ENCODE results near the gene MAN1A2.

The MAN1A2 gene

DNA sequence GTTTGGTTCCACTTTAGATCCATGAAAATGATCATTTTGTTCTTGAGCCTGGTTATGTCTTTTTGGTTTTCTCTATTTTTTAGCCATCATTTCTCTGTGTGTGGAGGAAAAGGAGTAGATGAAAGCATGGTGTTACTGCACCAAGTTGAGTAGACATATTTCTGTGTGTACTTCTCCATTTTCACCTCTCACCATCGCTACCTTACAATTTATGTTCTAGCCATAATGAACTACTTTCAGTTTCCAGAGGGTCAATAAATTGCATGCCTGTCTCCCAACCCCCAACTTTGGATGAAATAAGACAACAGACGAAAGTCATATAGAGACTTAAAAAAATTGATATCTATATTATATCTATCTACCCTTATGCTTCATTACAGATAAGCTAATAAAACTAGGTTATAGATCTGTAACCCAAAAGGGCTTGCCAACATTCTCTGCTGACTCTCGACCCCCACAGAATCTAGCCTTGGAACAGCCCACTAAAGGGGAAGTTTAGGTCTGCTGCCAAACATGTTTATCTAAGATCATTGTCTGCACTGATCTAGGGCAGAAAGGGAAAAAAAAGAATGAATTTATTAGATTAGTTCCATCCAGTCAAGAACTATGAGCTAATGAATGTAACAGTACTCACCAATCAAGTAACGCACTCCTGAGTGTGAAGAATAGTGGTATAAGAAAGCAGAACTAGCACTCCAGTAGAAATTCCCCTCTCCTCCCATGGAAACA lies 7.5 kb upstream of the MAN1A2 start:
- DNase-seq (ENCODE audit: low read depth): no peak

DNA sequence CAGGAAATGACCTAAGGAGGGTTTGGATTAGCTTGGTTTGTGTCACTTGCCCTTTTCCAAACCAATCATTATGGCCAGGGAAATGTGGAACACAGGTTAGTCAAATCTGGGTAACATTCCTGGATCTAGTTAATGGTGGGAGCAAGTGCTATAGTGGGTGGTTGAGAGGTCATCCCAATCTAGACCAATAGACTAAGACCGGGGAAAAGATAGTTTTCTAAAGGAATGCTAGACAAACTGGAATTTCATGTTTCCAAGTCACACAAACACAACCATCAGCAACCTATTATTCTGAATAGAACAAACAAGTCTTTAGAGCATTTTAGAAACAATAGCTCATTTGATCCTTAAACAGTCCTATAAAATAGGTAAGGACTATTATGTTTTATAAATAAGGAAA lies 4.3 kb upstream of the MAN1A2 start:
- DNase-seq (ENCODE audit: low read depth): no peak

DNA sequence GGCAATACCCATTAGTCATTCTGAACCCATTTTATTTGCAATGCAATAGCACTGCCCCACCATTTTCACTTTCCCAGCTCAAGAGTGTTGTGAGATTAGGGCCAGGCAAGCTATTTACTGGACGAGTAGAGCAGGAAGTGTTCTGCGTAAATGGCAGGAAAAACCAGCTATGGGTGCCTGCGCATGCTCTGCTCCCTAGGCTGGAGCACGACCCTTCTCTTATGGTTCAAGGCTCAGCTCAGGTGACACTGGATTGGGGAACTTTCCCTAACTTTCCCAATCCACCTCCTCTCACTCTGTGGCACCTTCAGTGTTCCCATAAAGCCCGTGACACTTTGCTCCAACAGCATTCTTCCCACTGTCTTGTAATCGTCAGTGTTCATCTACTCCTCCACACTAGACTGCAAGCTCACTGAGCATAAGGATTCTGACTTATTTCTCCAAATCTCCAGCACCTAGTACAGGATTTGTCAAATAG lies 3.6 kb upstream of the MAN1A2 start:
- no peak for DNase-seq (ENCODE audit: low read depth)

DNA sequence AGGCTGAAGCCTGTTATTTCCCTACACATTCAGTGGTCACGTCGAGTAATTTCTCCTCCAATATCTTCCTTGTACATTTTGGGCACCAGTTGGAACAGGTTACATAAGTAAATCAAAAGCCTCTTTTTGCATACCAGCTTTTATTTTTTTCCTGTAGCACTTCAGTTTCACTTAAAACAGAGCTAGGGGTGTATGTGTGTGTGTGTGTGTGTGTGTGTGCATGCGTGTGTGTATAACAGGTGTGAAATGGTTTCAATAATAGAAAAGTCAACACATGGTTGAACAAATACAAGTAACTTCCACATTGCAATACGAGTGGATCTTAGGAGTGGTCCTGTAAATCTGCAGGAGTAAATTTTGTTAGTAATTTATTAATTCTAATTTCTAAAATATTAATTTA lies 3.0 kb upstream of the MAN1A2 start:
- no peak for DNase-seq (ENCODE audit: low read depth)

DNA sequence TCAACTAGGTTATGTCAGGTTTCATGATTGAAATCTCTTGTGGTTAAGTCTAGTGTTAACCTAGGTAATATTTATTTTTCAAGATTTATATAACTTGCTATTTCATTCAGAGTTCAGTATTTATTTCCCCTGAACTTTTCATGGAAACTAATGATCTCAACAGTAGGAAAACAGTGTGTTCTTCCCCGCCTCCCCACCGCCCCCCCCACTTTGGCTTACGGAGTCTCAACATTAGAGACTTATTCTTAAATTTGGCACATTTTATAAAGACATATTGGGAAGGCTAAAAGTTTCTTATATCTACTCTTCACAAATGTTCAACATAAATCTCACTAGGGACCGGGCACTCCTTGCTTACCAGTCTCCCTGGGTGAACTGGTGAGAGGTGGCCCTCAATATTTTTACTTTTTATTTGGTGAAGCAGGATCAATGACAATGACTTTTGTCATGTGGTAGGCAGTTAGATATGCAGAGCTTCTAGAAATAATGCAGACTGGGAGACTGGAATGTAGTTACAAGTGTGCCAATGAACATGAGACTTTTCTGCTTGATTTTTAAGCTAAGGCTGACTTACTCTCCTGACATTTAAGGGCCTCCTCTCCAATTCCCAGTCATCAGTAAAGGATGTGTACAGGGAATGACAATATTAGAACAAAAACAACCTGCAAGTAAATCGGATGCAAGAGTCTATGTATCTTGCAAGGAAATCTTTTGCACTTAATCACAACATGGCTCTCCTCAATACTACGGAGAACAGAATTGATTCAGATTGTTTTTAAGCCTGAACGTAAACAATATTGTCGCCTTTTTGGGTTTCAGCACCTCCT lies 1.7 kb upstream of the MAN1A2 start:
- no peak for DNase-seq (ENCODE audit: low read depth)

DNA sequence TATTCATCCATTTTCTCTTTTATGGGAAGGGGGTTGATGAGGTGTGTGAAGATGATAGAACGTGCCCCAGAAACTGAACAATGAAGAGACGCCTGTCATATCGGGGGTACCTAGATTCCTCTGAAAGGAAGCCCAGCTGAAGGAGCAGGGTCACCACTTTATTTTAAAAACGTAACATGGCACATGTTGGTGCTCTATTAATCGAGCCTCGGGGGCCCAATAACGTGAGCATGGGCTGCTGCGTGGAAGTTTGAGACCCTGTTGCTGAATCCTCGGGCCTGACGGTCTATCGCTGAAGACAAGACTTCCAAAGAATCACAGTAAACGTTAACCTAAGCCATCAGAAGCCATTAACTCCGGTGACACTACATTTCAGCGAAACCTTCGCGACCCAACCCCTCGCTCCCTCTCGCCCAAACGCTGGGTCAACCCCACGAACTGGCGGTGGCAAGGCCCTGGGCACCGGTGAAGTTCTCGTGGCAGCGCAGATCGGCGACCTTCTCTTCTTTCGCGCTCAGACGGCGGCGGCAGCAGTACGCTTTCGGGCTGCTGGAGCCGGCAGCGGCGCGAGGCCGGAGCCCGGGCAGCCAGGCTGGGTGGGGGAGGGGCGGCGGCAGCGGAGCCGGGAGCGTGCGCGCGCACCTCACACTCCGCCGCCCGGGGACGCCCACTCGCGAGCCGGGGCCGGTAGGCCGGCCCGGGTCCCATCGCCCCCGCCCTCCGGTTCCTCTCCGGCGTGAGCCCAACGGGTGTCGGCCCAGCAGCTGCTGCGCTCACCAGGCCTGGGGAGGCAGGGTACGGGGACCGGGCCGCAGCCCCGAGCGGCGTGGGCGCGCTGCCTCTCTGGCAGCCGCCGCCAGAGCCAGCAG lies 838 bp upstream of the MAN1A2 start:
- DNase-seq (ENCODE audit: low read depth): peak; percentile 77

DNA sequence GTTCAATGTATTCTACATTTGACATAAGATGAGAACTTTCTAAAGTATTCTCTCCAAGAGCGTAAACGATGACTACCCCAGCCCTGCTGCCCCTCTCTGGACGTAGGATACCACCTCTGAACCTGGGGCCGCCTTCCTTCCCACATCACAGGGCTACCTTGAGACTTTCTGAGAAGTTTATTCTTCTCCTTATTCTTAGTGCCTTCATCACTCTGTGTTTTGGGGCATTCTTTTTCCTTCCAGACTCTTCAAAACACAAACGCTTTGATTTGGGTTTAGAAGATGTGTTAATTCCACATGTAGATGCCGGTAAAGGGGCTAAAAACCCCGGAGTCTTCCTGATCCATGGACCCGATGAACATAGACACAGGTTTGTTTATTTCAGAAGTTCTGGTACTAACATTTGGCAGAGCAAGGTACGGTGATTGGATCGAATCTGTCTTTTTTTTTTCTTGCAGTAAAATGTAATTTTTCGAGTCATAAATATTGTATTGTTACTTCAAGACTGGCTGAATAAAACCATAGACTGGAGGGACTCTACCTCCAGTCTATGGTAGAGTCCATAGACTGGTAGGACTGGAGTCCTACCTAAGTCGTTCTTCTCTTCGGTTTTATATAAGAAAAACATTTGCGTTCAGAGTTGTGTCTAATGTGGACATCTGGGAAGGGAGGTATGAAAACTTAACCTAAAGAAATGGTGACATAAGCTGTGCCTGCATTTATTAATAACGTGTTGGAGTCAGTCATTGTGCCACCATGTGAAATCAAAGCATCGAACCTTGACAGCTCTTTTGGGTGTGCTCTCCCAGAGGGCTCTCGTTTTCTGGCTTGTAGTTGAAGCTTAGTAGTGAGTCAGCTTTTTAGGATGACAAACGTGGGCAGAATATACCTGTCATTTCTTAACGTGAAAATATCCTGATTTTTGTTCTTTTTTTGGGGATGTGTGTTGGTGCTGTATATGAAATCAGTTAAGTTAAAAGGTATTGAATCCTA lies 1.2 kb downstream of the MAN1A2 start:
- no peak for DNase-seq (ENCODE audit: low read depth)

DNA sequence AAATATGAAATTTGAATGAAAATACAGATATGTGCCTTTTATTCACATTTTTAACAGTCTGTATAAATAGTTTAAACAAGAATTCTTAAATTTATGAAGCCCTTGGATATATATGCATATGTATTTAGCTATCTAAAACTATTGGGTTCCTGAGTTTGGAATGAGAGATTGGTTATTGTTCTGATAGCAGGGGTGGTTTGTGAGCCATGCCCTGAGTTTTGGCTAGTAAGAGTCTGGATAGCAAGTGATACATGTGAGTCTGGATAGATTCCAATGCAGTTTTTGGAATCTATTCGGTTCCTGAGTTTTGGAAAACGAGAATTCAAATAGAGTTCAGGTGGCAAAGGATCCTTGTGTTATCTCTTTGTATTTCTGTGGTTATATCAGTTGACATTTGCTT lies 2.8 kb downstream of the MAN1A2 start:
- DNase-seq (ENCODE audit: low read depth): no peak

DNA sequence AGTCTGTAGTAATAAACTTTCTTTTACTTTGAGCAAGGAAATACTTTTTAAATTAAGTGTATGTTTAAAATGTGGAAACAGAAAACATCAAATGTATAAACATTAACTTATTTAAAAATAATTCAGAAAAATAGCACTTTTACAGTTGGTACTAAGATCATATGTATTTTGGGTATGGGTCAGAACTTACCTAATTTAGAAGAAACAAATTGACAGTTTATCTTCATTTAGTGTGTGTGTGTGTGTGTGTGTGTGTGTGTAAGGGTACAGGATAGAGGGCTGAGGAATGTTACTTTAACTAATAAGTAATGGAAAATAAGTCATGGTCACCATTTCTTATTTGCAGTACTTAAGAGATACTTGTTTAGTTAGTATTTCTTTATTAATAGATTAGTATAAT lies 3.3 kb downstream of the MAN1A2 start:
- no peak for DNase-seq (ENCODE audit: low read depth)

DNA sequence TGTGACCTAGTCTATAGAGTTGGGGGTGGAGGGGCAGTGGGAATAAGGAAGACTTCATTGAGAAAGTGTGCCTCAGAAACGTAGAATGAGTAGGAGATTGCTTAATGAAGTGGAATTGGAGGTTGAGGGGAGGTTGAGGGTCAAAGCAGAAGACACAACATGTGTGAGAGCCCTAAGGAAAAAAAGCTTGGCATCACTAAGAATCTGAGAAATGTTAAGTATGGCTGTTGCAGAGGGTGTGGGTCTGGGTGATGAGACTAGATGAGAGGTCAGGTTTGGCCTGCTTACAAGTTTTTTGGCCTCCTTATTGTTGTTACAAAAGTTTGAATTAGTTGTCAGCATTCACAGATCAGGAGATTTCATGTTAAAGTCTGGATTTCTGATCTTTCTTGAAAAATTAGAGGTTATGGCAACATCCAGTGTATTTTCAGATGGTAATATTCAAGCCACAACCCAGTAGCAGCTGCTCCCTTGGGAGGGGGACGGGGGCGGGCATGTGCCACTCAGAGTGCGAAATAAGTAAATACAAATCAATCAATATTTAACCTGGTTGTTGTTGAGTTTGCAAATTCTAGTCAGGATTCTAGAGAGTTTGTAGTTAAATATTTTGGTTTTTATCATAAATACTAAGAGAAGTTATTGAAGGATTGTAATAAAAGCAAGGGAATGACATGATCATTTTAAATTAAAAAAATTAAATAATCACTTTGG lies 4.3 kb downstream of the MAN1A2 start:
- DNase-seq (ENCODE audit: low read depth): no peak

DNA sequence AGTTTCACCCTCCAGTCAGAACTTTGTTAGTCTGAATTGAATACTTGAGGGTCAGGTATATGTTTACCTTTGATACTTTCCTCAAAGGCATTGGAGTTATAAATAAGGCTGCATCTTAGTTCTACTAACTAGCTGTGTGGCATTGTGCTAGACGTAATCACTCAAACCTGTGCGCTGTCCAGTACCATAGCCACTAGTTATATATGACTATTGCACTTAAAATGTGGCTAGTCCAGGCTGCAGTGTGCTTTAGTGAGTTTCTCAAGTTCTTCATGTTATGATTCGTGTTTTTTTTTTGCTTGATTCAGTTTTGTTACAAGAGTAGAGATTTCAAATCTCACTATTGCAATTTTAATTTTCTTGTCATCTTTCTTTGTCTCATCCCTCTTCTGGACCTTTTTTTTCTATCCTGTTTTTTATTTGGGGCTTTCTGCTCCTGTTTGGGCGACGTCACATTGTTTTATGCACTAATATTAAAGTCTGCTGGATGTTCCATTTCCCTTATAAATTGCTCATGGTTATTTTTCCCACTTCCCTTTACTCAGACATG lies 5.7 kb downstream of the MAN1A2 start:
- no peak for DNase-seq (ENCODE audit: low read depth)

DNA sequence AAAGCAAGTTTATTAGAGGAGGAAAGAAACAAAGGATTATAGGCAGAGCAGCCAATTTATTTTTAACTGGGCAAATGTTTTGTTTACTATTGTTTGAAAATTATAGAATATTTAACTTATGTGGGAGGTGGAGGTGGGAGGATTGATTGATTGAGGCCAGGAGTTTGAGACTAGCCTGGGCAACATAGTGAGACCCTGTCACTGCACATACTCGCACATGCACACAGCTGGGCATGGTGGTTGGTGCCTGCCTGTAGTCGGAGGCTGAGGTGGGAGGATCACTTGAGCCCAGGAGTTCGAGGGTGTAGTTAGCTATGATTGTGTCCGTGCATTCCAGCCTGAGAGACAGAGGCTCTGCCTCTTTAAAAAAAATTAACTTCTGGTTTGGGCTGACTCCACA lies 6.7 kb downstream of the MAN1A2 start:
- no peak for DNase-seq (ENCODE audit: low read depth)

DNA sequence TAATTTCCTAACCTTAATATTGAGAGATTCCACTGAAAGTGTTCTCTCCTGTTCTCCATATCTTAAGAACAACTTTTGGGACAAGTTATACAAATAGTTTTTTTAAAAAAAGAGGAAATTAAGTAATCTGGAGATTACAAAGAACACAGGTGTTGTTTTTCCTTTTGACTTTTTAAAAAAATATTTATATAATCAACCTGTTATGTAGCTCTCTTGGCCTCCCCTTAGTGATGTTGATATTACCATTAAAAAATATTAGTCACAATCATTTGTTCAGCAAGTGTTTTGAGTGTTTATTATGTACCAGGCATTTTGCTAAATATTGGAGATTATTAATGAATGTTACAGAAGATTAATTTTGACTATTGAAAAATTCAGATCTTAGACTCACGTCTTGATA lies 8.1 kb downstream of the MAN1A2 start:
- DNase-seq (ENCODE audit: low read depth): no peak

DNA sequence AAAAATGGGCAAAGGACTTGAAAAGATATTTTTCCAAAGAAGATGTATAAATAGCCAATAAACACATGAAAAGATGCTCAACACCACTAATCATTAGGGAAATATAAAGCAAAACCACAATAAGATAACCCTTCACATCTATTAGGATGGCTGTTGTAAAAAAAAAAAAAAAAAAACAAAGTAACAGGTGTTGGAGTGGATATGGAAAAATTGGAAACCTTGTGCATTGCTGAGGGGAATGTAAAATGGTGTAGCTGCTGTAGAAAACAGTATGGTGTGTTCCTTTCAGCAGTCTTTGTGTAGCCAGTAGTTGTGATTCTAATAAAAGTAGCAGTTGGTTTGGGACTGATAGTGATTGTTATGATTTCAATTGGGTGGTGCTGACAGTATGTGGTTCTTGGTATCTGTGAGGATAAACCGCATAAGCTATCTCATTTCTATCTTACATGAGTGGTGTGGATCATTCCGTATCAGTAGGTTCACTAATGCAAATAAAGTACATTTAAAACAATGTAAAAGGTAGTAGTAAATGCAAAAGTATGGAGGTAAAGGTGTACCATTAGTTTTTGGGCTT lies 19.9 kb downstream of the MAN1A2 start:
- no peak for DNase-seq (ENCODE audit: low read depth)

DNA sequence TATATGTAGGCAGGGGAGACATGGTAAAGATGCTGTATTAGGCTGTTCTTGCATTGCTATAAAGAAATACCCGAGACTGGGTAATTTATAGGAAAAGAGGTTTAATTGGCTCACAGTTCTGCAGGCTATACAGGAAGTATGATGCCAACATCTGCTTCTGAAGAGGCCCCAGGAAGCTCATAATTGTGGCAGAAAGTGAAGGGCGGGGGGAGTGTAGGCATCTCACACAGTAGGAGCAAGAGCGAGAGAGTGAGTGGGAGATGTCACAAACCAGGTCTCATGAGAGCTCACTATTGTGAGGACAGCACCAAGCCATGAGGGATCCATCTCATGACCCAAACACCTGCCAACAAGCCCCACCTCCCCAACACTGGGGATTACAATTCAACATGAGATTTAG lies 21.1 kb downstream of the MAN1A2 start:
- no peak for DNase-seq (ENCODE audit: low read depth)

DNA sequence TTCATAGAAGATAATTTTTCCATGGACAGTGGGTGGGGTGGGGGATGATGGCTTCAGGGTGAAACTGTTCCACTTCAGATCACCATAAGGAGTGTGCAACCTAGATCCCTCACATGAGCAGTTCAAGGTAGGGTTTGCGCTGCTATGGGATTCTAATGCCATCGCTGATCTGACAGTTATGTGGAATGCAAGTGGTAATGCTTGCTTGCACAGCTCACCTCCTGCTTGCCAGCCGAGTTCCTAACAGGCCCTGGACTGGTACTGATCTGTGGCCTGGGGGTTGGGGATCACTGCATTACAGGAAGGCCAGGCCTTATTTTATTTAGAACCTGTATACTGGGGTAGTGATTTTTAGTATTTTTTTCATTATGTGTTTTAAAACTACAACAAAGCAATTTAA lies 22.0 kb downstream of the MAN1A2 start:
- no peak for DNase-seq (ENCODE audit: low read depth)

DNA sequence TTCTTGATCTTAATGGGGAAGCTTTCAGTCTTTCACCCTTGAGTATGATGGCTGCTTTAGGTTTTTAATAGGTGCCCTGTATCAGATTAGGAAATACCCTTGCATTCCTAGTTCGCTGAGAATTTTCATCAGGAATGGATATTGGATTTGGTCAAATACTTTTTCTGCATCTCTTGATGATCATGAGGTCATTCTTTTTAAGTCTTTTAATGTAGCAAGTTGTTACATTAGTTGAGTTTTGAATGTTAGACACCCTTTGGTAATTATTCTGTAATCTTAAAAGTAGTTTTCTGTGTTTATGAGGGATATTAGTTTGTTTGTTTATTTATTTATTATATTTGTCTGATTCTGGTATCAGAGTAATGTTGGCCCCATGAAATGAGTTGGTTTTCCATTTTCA lies 22.5 kb downstream of the MAN1A2 start:
- no peak for DNase-seq (ENCODE audit: low read depth)

DNA sequence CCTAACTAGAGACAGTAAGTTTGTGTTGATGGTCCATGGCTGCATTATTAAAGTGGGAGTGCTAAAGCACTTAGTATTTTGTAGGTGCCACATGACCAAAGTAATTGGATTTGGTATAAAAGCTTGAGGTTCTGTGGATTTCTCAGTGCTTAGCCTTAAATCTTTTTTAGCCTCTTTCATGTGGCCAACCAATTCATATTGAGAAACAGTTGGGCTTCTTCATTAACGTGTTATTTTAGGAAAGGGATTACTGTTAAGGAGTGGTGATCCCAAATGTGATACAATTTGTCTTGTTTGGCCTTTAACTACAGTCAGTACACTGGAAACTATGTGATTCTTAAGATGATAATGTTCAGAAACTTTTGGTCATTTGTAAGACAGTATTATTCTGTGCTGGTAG lies 25.5 kb downstream of the MAN1A2 start:
- no peak for DNase-seq (ENCODE audit: low read depth)

DNA sequence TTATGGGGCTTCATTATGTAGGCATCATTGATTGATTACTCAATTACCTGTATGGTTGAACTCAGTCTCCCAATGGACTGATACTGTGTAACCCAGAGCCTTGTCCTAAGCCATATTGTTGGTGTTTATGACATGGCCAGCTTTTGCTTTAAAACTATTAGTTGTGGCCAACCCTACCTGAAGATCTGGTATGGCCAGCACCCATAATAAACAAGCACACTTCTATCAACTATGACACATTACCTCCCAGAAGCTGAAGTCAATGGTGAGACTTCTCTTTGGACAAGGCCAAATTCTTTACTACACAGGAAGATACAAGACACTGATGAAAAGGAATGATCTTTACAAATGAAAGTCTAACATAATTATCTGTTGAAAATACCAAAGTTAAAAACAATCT lies 28.8 kb downstream of the MAN1A2 start:
- DNase-seq (ENCODE audit: low read depth): no peak

DNA sequence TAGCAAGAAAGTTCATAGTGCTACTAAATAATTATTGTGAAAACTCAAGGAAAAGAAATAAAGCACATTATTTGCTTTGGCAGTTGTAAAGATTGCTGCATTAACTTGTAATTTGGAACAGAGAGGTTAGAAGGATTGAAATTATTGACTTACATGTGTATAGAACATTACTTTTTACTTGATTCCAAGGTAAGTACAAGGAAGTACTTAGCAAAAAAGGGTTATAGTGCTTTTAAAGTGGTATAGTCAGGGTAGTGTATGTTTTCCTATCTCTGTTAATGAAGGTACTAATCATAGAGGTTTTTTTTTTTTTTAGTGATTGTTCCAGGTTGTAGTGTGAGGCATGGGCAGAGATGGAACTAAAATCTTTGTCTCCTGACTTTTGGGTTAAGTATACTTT lies 29.4 kb downstream of the MAN1A2 start:
- DNase-seq (ENCODE audit: low read depth): no peak
